BJ (cell line): ENCODE results near the gene SYT1. TPM values are rescaled to one million over a fixed set of nuclear protein-coding genes. Genes with fewer than 3 reads are reported as not detected.

Experiments
- CTCF ChIA-PET: fragments of 350-600 bp; formaldehyde crosslinking; extraction: SDS; loops from one replicate; lab custom pipeline; 2021; ENCODE audit warnings: antibody characterized with exemption, inconsistent platforms; lab: Yijun Ruan, JAX
- POLR2A ChIA-PET: fragments of 300-600 bp; sonication (Branson Sonifier 250); formaldehyde crosslinking; extraction: SDS; loops from one replicate; lab custom pipeline; 2021; ENCODE audit warnings: antibody characterized with exemption; lab: Charles Lee
- DNase-seq: peaks from one replicate; pipeline ENCODE4 v3.0.0-alpha.2; 2011; ENCODE audit warnings: low read depth
- H3K27me3 ChIP-seq: 2 replicates; pipeline ENCODE4 v1.6.0; 2011; ENCODE audit warnings: low read length; ENCODE audit not compliant: control insufficient read depth, insufficient read depth
- H3K36me3 ChIP-seq: 2 replicates; pipeline ENCODE4 v1.5.1; 2011; ENCODE audit warnings: low read length; ENCODE audit not compliant: control insufficient read depth, insufficient read depth
- H3K4me3 ChIP-seq: 2 replicates; pipeline ENCODE4 v1.5.1; 2011; ENCODE audit warnings: low read depth, mild to moderate bottlenecking, control low read depth, low read length
- polyA plus RNA-seq: library from polyadenylated mRNA; depleted of rRNA; stranded (reverse); fragments of >200 nt; gene quantifications from 2 replicates; pipeline ENCODE4 v1.2.3, GENCODE V29; 2011
- TF ChIP-seq, protein P1 (sequence below): IDR thresholded peaks from 2 replicates; pipeline ENCODE4 v1.5.1; 2011; ENCODE audit warnings: low read depth, mild to moderate bottlenecking, control low read depth, inconsistent platforms, low read length, moderate library complexity; ENCODE audit not compliant: insufficient read depth

The SYT1 gene
- polyA plus RNA-seq, 1 experiment: 0.70 TPM

DNA sequence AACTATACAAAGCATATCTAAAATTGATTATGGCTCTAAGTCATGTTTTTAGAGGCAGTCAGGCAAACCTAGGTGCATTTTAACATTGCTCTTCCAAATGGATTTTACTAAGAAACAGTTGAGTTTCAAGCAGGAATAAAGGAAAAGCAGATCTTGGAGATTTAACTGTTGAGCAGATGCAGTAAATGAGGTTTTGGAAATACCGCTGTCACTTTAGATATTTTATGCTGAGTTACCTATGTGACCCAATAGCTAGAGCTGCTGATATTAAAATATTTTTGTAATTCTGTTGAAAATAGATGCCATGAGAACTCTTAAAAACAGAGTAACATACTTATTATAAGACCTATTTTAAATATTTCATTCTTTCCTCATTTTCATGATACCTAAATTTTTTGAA, 181.4 kb downstream of the SYT1 start:
- POLR2A ChIA-PET: no interaction called here
- H3K4me3 ChIP-seq: no peak overlapping the region
- H3K36me3 ChIP-seq: no peaks in the 10 kb centered on the region
- TF ChIP-seq, protein P1, sequence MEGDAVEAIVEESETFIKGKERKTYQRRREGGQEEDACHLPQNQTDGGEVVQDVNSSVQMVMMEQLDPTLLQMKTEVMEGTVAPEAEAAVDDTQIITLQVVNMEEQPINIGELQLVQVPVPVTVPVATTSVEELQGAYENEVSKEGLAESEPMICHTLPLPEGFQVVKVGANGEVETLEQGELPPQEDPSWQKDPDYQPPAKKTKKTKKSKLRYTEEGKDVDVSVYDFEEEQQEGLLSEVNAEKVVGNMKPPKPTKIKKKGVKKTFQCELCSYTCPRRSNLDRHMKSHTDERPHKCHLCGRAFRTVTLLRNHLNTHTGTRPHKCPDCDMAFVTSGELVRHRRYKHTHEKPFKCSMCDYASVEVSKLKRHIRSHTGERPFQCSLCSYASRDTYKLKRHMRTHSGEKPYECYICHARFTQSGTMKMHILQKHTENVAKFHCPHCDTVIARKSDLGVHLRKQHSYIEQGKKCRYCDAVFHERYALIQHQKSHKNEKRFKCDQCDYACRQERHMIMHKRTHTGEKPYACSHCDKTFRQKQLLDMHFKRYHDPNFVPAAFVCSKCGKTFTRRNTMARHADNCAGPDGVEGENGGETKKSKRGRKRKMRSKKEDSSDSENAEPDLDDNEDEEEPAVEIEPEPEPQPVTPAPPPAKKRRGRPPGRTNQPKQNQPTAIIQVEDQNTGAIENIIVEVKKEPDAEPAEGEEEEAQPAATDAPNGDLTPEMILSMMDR: no peak
- H3K27me3 ChIP-seq: no peaks in the 10 kb centered on the region
- CTCF ChIA-PET: interaction anchor here (1.0 kb wide), 1 partner anchor 128 kb away, joined by 3 read pairs; no protein-coding TSS in a partner anchor
- no peak for DNase-seq

DNA sequence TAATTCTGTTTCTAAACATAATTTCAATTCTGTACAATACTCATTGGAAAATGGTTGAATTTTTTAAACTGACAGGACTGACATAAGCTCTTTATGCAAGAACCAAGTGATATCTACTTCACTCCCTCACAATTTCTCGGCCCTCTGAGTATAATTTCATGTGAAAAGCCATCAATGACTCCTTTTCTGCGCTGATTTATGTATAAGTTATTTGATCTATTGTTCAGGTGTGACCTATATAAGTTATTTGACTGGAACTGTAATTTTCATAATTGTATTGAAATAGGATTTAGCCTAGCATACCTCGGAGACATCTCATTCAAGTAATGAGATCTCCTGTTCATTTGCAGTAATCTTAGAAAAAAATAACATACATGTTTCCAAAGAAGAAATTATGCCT, 184.4 kb downstream of the SYT1 start:
- Histone ChIP-seq H3K4me3 (no peak overlapping the region), H3K36me3 (no peaks in the 10 kb centered on the region), H3K27me3 (no peaks in the 10 kb centered on the region)
- CTCF ChIA-PET: no interaction called here
- TF ChIP-seq, protein P1: no peak
- no peak for DNase-seq
- POLR2A ChIA-PET: no interaction called here

DNA sequence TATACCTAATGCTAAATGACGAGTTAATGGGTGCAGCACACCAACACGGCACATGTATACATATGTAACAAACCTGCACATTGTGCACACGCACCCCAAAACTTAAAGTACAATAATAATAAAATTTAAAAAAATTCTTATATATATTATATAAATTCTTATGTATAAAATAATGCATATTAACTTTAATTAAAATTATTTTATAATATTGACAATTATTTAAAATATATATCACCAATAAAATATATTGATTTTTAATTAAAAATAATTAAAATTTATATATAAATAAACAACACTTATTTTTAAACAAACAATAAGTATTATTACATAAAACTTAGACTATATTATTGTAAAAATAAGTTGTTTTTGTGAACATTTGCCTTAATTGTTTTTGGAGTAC, 188.8 kb downstream of the SYT1 start:
- ChIA-PET POLR2A (no interaction called here), CTCF (no interaction called here)
- TF ChIP-seq, protein P1: no peak
- Histone ChIP-seq H3K36me3 (no peaks in the 10 kb centered on the region), H3K27me3 (no peaks in the 10 kb centered on the region), H3K4me3 (no peak overlapping the region)
- DNase-seq: no peak

DNA sequence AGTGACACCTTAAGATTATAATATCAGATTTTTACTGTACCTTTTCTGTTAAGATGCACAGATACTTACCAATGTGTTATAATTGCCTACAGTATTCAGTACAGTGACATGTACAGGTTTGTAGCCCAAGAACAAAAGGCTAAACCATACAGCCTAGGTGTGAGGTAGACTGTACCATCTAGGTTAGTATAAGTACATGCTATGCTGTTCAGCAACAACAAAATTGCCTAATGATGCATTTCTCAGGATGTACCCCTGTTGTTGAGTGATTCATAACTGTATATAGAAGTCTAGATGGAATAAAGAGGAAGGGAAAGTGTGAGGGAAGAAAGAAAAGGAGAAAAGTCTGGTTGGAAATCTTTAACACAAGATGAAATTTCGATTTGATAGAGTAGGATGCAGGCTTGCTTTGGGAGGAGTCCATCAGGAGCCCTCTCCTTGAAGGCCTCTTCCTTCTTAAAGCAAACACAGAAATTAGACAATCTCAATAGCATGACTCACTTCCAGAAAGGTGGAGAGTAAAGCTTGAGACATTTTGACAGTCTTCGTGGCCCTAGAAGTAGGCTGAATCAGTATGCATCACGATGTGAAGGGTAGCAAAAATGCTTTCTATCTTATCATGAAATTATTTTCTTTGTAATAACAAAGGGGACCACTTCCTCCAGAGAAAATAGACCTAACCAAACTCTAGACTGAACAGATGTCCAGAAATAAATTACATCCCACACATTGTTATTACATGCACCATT, 191.5 kb downstream of the SYT1 start:
- DNase-seq: peak; percentile 22
- ChIA-PET CTCF (no interaction called here), POLR2A (no interaction called here)
- no peaks in the 10 kb centered on the region for H3K27me3 ChIP-seq
- H3K36me3 ChIP-seq: no peaks in the 10 kb centered on the region
- H3K4me3 ChIP-seq: no peak overlapping the region
- TF ChIP-seq, protein P1: no peak

DNA sequence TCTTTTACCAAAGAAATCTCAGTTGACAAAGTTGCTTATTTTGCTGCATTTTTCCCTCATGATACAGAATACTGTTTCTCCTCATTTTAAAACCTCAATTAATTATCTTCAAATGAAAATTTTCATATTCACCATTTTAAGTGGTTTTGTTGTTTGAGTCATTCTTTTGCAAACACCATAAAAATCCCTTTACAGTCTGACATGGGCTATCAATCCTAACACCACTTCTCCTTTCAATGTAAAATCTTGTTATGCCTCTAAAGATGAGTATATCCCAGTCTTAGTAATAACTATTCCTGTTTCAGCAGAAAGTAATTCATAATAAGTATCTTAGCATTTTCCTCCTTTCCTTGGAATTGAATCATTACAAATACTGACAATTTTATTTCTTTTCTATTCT, 192.2 kb downstream of the SYT1 start:
- ChIA-PET POLR2A (no interaction called here), CTCF (no interaction called here)
- TF ChIP-seq, protein P1: no peak
- H3K4me3 ChIP-seq: no peak overlapping the region
- no peaks in the 10 kb centered on the region for H3K36me3 ChIP-seq
- H3K27me3 ChIP-seq: no peaks in the 10 kb centered on the region
- DNase-seq: no peak
